AG04449 (cell line): Measurements from ENCODE around the gene SYT12.
A peak's percentile ranks its signal among the peaks of the same experiment; 100 is the strongest.

Experiments used
- CTCF ChIA-PET: fragments of 350-600 bp; formaldehyde crosslinking; extraction: SDS; loops from one replicate; lab custom pipeline; 2021; ENCODE audit warnings: antibody characterized with exemption; lab: Yijun Ruan, JAX
- POLR2A ChIA-PET: fragments of 400-600, 350-600 bp; formaldehyde crosslinking; extraction: SDS; loops from one replicate; lab custom pipeline; 2020; ENCODE audit warnings: antibody characterized with exemption, inconsistent platforms; lab: Yijun Ruan, JAX
- DNase-seq: peaks from one replicate; pipeline ENCODE4 v3.0.0-alpha.2; 2010; ENCODE audit warnings: low read depth, low spot score
- H3K4me3 ChIP-seq: 2 replicates; pipeline ENCODE4 v1.5.1; 2011; ENCODE audit warnings: low read depth, mild to moderate bottlenecking, control low read depth, low read length
- CTCF ChIP-seq: IDR thresholded peaks from one replicate; pipeline ENCODE4 v1.5.1; 2011; ENCODE audit warnings: mild to moderate bottlenecking, moderate library complexity, low read length, control low read depth, inconsistent platforms; ENCODE audit not compliant: insufficient read depth; ENCODE audit errors: missing control alignments

Gene SYT12

GRCh38 chr11:67022961-67023956, at the start of gene SYT12:
SYT12 (plus strand) TSS chr11:67023134; CDS start chr11:67030145, 7,011 bp downstream.
- no peak for TF ChIP-seq CTCF
- ChIA-PET POLR2A (interaction anchor here (0.7 to 1.3 kb wide), 2 partner anchors 10 to 46 kb away, joined by 3 to 4 read pairs; no protein-coding TSS in a partner anchor), CTCF (interaction anchor here (1.5 to 3.3 kb wide), 5 partner anchors 10 to 168 kb away, joined by 3 to 20 read pairs (median 5); no protein-coding TSS in a partner anchor)
- peak within 1 kb of the TSS; percentile 53 for H3K4me3 ChIP-seq
- DNase-seq, result no peak

GRCh38 chr11:66973956-66974580, 48.9 kb upstream of the SYT12 start:
- ChIA-PET CTCF (interaction anchor here (1.5 to 1.9 kb wide), 2 partner anchors 43 to 134 kb away, joined by 3 to 4 read pairs; no protein-coding TSS in a partner anchor), POLR2A (no interaction called here)
- no peak for TF ChIP-seq CTCF
- no peak overlapping the region for H3K4me3 ChIP-seq
- DNase-seq, result no peak

GRCh38 chr11:66974724-66975404, 48.1 kb upstream of the SYT12 start, which contains the start of gene C11orf86:
C11orf86 (plus strand) TSS chr11:66975304; CDS start chr11:66975363, 59 bp downstream.
- H3K4me3 ChIP-seq, result no peak within 1 kb of the TSS
- POLR2A ChIA-PET, result no interaction called here
- DNase-seq, result no peak
- CTCF ChIA-PET, result interaction anchor here (0.7 to 1.9 kb wide), 9 partner anchors 16 to 282 kb away, joined by 3 to 7 read pairs (median 3); no protein-coding TSS in a partner anchor
- TF ChIP-seq CTCF, result no peak

- ChIA-PET CTCF (interaction anchor here (0.7 to 2.4 kb wide), 17 partner anchors 10 to 283 kb away, joined by 3 to 11 read pairs (median 4); no protein-coding TSS in a partner anchor), POLR2A (no interaction called here)
- H3K4me3 ChIP-seq, result no peak overlapping the region
- no peak for DNase-seq
- TF ChIP-seq CTCF, result no peak
Observed at GRCh38 chr11:66975405-66976027, 47.4 kb upstream of the SYT12 start.

GRCh38 chr11:66976028-66976467, 46.9 kb upstream of the SYT12 start:
- ChIA-PET CTCF (interaction anchor here (0.7 to 2.4 kb wide), 20 partner anchors 9 to 283 kb away, joined by 3 to 11 read pairs (median 4); no protein-coding TSS in a partner anchor), POLR2A (no interaction called here)
- H3K4me3 ChIP-seq, result no peak overlapping the region
- no peak for DNase-seq
- peak; percentile 72 for TF ChIP-seq CTCF
